Psoas muscle (tissue), 8 donors: ENCODE data around the gene P3H4. TPM values are rescaled to one million over a fixed set of nuclear protein-coding genes. Genes with fewer than 3 reads are reported as not detected.
A peak's percentile ranks its signal among the peaks of the same experiment; 100 is the strongest.

Experiments used
- ATAC-seq, 4 donors: fragments of 200-7000 bp; cut with Tn5 transposase; one replicate each; pipeline ENCODE4 v1.9.1; 2020; ENCODE audit warnings: moderate library complexity in 3 of 4, mild to moderate bottlenecking in 2 of 4
- DNase-seq, 2 donors: peaks; one replicate each; pipeline ENCODE4 v3.0.0-alpha.2; 2020
- H3K27ac ChIP-seq: fragments of 200-600 bp; one replicate; pipeline ENCODE4 v1.8.0; 2022
- H3K27me3 ChIP-seq, 3 donors: fragments of 200-600 bp in 1 of 3; one replicate each; pipeline versions ENCODE4 v1.6.1 to v1.8.0; 2013 to 2022; ENCODE audit warnings: low read length in 2 of 3, mild to moderate bottlenecking in 2 of 3, moderate library complexity in 1 of 3; ENCODE audit not compliant: insufficient read depth in 3 of 3
- H3K36me3 ChIP-seq, 2 donors: fragments of 200-600 bp in 1 of 2; one replicate each; pipeline versions ENCODE4 v1.6.1 to v1.8.0; 2013 to 2022; ENCODE audit warnings: low read depth in 1 of 2, mild to moderate bottlenecking in 1 of 2, moderate library complexity in 1 of 2; ENCODE audit not compliant: insufficient read depth in 1 of 2
- H3K4me1 ChIP-seq: fragments of 200-600 bp; one replicate; pipeline ENCODE4 v1.8.0; 2022
- H3K4me3 ChIP-seq: fragments of 200-600 bp; one replicate; pipeline ENCODE4 v1.8.0; 2022; ENCODE audit warnings: mild to moderate bottlenecking
- H3K9me3 ChIP-seq: fragments of 200-600 bp; one replicate; pipeline ENCODE4 v1.8.0; 2022
- CTCF ChIP-seq: fragments of 200-600 bp; IDR thresholded peaks from one replicate; pipeline ENCODE4 v1.8.0; 2022; ENCODE audit warnings: antibody characterized with exemption
- WGBS, 3 donors: extraction: QIAGEN DNeasy Blood & Tissue Kit; methylation state at CpG; one replicate each; pipeline versions ENCODE4 v1.1.6 to v1.1.7; 2013; 5-methylcytosine and 5-hydroxymethylcytosine counted together
- intact Hi-C, 2 donors: fragments of 100-400 bp; cut with DNase I; formaldehyde crosslinking; loops; one replicate each; pipeline versions ENCODE4 v1.11.0 to v1.14.2; 2022
- polyA plus RNA-seq, 3 donors: library from polyadenylated mRNA; stranded (reverse); fragments of 200-250 nt; gene quantifications; one replicate each; pipeline ENCODE4 v1.2.3, GENCODE V29; 2013
- total RNA-seq, 4 donors: library from RNA; stranded (reverse); fragmentation: NEBNext Ultra II Directional in 2 of 4; extraction: Animal tissue kit (Norgen Biotek cat#: 25700) in 2 of 4; gene quantifications; one replicate each; pipeline versions ENCODE4 v1.2.1 to v1.2.4, GENCODE V29; 2021 to 2023
- donor health status: healthy with polysubstance abuse.
- donor health status: DM: no; HTN: no; CAD: no; lungs with moderate emphysema.
- donor health status: Bipolar disorder and iron deficiency.
- donor health status: healthy.
- donor health status: DM: yes; HTN: yes; CAD: no.
- donor health status: DM: no; HTN: no; CAD: no.
- donor health status: DM: no; HTN: no; CAD: no.
- donor health status: DM: yes; HTN: yes; CAD: no.

The P3H4 gene
- total and polyA plus RNA-seq, 7 donors = 0.58 to 3.4 (median 1.7) TPM

GRCh38 chr17:41773190-41773588 lies 38.6 kb downstream of the P3H4 start:
- TF ChIP-seq CTCF = no peak
- 28 to 49% (median 38%) methylated on average over 12 of the region's 12 CpGs for WGBS, 3 donors

GRCh38 chr17:41772586-41773189 lies 39.1 kb downstream of the P3H4 start:
- DNase-seq (no peak), ATAC-seq (no peak)
- no peak for TF ChIP-seq CTCF
- H3K27ac ChIP-seq = peak overlapping the region; percentile 28
- peaks cover 32% of the 10 kb centered on the region for H3K4me1 ChIP-seq
- intact Hi-C loops = no loop called here
- peaks cover 0 to 44% of the 10 kb centered on the region in 2 donors for H3K36me3 ChIP-seq
- 82 to 89% (median 83%) methylated on average over 19 of the region's 19 CpGs for WGBS, 3 donors
- H3K4me3 ChIP-seq = no peak overlapping the region
- no peaks in the 10 kb centered on the region for H3K27me3 ChIP-seq
- H3K9me3 ChIP-seq = no peaks in the 10 kb centered on the region

More at GRCh38 chr17:41773190-41773588, 38.6 kb downstream of the P3H4 start:
- Histone ChIP-seq H3K9me3 (no peaks in the 10 kb centered on the region), H3K27ac (peak overlapping the region; percentile 28), H3K27me3 (no peaks in the 10 kb centered on the region), H3K36me3 (peaks cover 0 to 39% of the 10 kb centered on the region in 2 donors), H3K4me3 (no peak overlapping the region), H3K4me1 (peaks cover 37% of the 10 kb centered on the region)
- DNase-seq (peak; percentile 55 to 86), ATAC-seq (peak; percentile 39 to 68 (median 64))
- intact Hi-C loops = no loop called here

DNA sequence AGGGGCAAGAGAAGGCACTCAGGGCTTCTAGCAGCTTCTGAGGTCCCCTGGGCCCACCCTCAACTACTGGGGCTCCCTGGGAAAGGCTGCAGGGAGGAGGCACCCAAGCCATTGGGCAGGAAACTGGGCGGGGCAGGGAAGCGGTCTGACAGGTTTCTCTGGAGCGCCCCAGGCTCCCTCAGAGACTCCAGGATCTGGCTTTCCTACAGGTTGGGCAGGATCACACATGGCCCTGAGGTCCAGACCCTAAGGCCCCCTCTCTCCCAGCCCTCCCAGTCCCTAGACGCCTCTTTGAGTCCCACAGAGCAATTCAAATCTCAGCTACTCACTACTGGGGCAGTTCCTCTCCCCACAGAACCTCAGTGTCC lies 39.5 kb downstream of the P3H4 start:
- intact Hi-C loops = no loop called here

GRCh38 chr17:41771389-41772206 lies 40.2 kb downstream of the P3H4 start:
- H3K4me1 ChIP-seq = peaks cover 21% of the 10 kb centered on the region
- TF ChIP-seq CTCF = no peak
- H3K9me3 ChIP-seq = no peaks in the 10 kb centered on the region
- no peak for ATAC-seq
- no peak overlapping the region for H3K27ac ChIP-seq
- no peak for DNase-seq
- intact Hi-C loops = no loop called here
- no peaks in the 10 kb centered on the region for H3K27me3 ChIP-seq
- no peak overlapping the region for H3K4me3 ChIP-seq
- H3K36me3 ChIP-seq = peaks cover 0 to 55% of the 10 kb centered on the region in 2 donors
- 82 to 87% (median 87%) methylated on average over 15 to 17 of the region's 17 CpGs for WGBS, 3 donors

More for the DNA sequence above, 39.5 kb downstream of the P3H4 start:
- WGBS, 3 donors = 82 to 93% (median 90%) methylated on average over 4 of the region's 4 CpGs
- DNase-seq (no peak), ATAC-seq (no peak)
- Histone ChIP-seq H3K27ac (no peak overlapping the region), H3K36me3 (peaks cover 0 to 49% of the 10 kb centered on the region in 2 donors), H3K4me1 (peaks cover 27% of the 10 kb centered on the region), H3K4me3 (no peak overlapping the region), H3K9me3 (no peaks in the 10 kb centered on the region), H3K27me3 (no peaks in the 10 kb centered on the region)
- no peak for TF ChIP-seq CTCF
